ENCODE data around the gene NOX4.
"Not testable (repeated sequence)": the region's sequence is repeated elsewhere in the genome, so short reads cannot be mapped to it uniquely, and the experiment has no call there.

The NOX4 gene

DNA sequence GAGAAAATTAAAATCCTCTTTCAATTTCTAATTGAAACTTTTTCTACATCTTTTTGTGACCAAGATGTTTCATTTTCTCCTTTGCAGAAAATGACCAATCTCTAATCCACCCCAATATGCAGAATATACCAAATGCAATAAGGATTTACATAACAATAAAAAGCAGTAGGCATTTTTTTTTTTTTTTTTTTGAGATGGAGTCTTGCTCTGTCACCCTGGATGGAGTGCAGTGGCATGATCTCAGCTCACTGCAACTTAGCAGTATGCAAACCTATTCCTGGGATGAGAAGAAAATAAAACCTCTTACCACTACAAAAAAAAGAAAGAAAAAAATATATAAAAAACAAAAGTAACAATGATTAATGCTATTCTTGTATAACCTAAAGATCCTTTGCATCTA, 132.0 kb downstream of the NOX4 start:
- not testable (repeated sequence) for H3K27ac ChIP-seq (ENCODE audit: low read depth, low read length); H3K9me3 ChIP-seq (ENCODE audit: control insufficient read depth in 5 of 5, low read length in 5 of 5); H3K4me3 ChIP-seq (ENCODE audit: low read depth in 1 of 5, low read length in 5 of 5); H3K4me1 ChIP-seq (ENCODE audit: control insufficient read depth in 5 of 5, insufficient read depth in 5 of 5, low read length in 5 of 5); H3K27me3 ChIP-seq (ENCODE audit: control insufficient read depth in 5 of 5, insufficient read depth in 4 of 5, low read length in 5 of 5); H3K36me3 ChIP-seq (ENCODE audit: control insufficient read depth in 5 of 5, insufficient read depth in 5 of 5, low read length in 5 of 5); H3K9ac ChIP-seq (ENCODE audit: low read length in 5 of 5)

DNA sequence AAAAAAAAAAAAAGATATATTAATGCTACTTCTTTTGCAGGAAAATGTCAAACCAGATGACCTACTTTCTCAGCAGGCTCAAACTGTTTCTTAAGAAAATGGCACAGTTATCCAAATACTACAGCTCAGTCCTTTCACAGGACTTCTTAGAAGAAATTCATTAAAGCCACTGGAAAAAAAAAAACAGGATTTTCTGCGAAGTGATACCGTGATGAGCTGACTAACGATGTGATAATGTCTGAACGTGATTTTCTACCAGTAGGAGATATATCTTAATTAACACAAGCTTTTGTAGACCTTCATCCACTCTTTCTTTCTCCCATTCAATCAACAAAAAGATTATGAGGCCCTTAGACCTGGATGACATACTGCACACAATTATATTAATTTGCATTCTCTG, 132.4 kb downstream of the NOX4 start:
- peaks cover 0 to 4% (median 0%) of the 10 kb centered on the region in 5 donors for H3K36me3 ChIP-seq (ENCODE audit: control insufficient read depth in 5 of 5, insufficient read depth in 5 of 5, low read length in 5 of 5)

DNA sequence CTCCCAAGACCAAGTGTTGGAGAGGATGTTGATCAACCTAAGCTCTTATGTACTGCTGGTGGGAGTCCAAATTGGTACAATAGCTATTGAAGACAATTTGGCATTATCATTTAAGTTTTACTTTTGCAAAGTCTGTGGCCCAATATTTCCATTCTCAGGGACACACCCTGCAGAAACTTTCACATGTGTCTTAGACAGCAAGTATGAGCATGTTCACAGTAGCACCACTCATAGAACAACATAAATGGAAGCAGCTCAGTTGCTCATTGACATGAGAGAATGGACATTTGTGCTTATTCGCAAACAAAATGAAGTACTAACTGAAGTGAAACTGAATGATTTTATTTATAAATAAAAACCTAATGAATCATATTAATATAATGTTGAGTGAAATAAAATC, 135.5 kb downstream of the NOX4 start:
- Histone ChIP-seq H3K27ac (ENCODE audit: low read depth, low read length) (no peak overlapping the region), H3K9ac (ENCODE audit: low read length in 5 of 5) (no peak overlapping the region), H3K36me3 (ENCODE audit: control insufficient read depth in 5 of 5, insufficient read depth in 5 of 5, low read length in 5 of 5) (peaks cover 0 to 4% (median 0%) of the 10 kb centered on the region in 5 donors), H3K4me3 (ENCODE audit: low read depth in 1 of 5, low read length in 5 of 5) (no peak overlapping the region), H3K4me1 (ENCODE audit: control insufficient read depth in 5 of 5, insufficient read depth in 5 of 5, low read length in 5 of 5) (no peaks in the 10 kb centered on the region), H3K27me3 (ENCODE audit: control insufficient read depth in 5 of 5, insufficient read depth in 4 of 5, low read length in 5 of 5) (no peaks in the 10 kb centered on the region), H3K9me3 (ENCODE audit: control insufficient read depth in 5 of 5, low read length in 5 of 5) (no peaks in the 10 kb centered on the region)

More for the DNA sequence above, 132.4 kb downstream of the NOX4 start:
- Histone ChIP-seq H3K9ac (ENCODE audit: low read length in 5 of 5) (no peak overlapping the region), H3K4me3 (ENCODE audit: low read depth in 1 of 5, low read length in 5 of 5) (no peak overlapping the region), H3K4me1 (ENCODE audit: control insufficient read depth in 5 of 5, insufficient read depth in 5 of 5, low read length in 5 of 5) (no peaks in the 10 kb centered on the region), H3K9me3 (ENCODE audit: control insufficient read depth in 5 of 5, low read length in 5 of 5) (no peaks in the 10 kb centered on the region), H3K27me3 (ENCODE audit: control insufficient read depth in 5 of 5, insufficient read depth in 4 of 5, low read length in 5 of 5) (no peaks in the 10 kb centered on the region), H3K27ac (ENCODE audit: low read depth, low read length) (no peak overlapping the region)

DNA sequence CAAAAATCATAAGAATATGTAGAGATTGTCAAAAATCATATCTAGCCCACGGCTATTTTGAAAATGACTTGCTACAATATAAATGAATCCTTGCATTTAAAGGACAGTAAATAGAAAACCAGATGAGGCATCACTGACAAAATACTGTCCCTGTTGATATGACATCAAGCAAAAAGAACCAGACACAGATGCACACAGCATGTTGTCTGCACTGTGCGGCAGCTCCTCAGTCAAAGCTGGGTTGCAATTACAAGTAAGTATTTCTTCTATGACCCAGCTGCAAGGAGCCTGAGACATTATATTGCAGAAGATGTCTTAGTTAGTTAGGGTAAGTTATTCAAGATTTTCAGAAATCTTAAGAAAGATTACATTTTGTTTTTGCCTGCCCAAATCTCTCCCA, 136.7 kb downstream of the NOX4 start:
- H3K9me3 ChIP-seq (ENCODE audit: control insufficient read depth in 5 of 5, low read length in 5 of 5); H3K36me3 ChIP-seq (ENCODE audit: control insufficient read depth in 5 of 5, insufficient read depth in 5 of 5, low read length in 5 of 5); H3K4me3 ChIP-seq (ENCODE audit: low read depth in 1 of 5, low read length in 5 of 5); H3K27ac ChIP-seq (ENCODE audit: low read depth, low read length); H3K27me3 ChIP-seq (ENCODE audit: control insufficient read depth in 5 of 5, insufficient read depth in 4 of 5, low read length in 5 of 5); H3K9ac ChIP-seq (ENCODE audit: low read length in 5 of 5); H3K4me1 ChIP-seq (ENCODE audit: control insufficient read depth in 5 of 5, insufficient read depth in 5 of 5, low read length in 5 of 5): not testable (repeated sequence)

DNA sequence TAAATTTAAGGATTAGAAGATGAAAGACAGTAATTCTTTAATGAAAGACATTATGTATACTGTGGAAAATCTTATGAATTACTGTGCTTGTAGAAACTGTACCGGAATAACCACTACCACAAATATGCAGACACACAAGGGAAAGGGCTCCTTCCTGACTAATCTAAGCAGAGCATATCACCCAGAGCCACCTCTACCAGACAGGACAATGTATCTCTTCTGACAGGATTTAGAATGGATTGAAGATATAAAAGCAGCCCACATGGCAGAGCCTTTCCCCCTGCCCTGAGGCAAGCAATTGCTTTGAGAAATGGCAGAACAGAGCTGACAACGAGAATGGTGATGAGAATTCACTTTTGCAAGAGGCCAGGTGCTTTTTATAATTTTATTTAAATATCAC, 144.1 kb downstream of the NOX4 start:
- peaks cover 0 to 8% (median 0%) of the 10 kb centered on the region in 5 donors for H3K4me1 ChIP-seq (ENCODE audit: control insufficient read depth in 5 of 5, insufficient read depth in 5 of 5, low read length in 5 of 5)

DNA sequence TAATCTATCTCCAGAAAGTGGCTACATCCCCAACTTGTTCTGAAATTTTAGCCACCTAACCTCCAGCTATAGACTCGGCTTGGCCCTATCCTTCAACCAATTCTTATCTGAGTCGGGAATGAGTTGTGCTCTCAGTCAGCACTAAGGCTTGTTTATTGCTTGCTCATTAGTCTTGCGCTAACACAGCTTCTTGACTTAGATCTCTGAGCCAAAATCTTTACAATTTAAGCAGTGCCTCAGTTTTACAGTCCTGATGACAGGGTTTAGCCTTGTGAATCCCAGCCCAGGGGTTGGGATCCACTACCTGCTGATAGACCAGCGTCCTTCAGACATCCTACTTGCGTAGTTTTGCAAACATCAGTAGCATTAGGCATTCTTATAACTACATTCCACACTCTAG, 144.6 kb downstream of the NOX4 start:
- Histone ChIP-seq H3K27ac (ENCODE audit: low read depth, low read length) (no peak overlapping the region), H3K27me3 (ENCODE audit: control insufficient read depth in 5 of 5, insufficient read depth in 4 of 5, low read length in 5 of 5) (no peaks in the 10 kb centered on the region), H3K4me3 (ENCODE audit: low read depth in 1 of 5, low read length in 5 of 5) (no peak overlapping the region), H3K9me3 (ENCODE audit: control insufficient read depth in 5 of 5, low read length in 5 of 5) (no peaks in the 10 kb centered on the region), H3K4me1 (ENCODE audit: control insufficient read depth in 5 of 5, insufficient read depth in 5 of 5, low read length in 5 of 5) (peaks cover 0 to 9% (median 0%) of the 10 kb centered on the region in 5 donors), H3K9ac (ENCODE audit: low read length in 5 of 5) (no peak overlapping the region), H3K36me3 (ENCODE audit: control insufficient read depth in 5 of 5, insufficient read depth in 5 of 5, low read length in 5 of 5) (no peaks in the 10 kb centered on the region)

More for the DNA sequence above, 144.1 kb downstream of the NOX4 start:
- H3K27me3 ChIP-seq (ENCODE audit: control insufficient read depth in 5 of 5, insufficient read depth in 4 of 5, low read length in 5 of 5): no peaks in the 10 kb centered on the region
- H3K27ac ChIP-seq (ENCODE audit: low read depth, low read length): no peak overlapping the region
- no peak overlapping the region for H3K4me3 ChIP-seq (ENCODE audit: low read depth in 1 of 5, low read length in 5 of 5)
- no peak overlapping the region for H3K9ac ChIP-seq (ENCODE audit: low read length in 5 of 5)
- no peaks in the 10 kb centered on the region for H3K36me3 ChIP-seq (ENCODE audit: control insufficient read depth in 5 of 5, insufficient read depth in 5 of 5, low read length in 5 of 5)
- no peaks in the 10 kb centered on the region for H3K9me3 ChIP-seq (ENCODE audit: control insufficient read depth in 5 of 5, low read length in 5 of 5)

DNA sequence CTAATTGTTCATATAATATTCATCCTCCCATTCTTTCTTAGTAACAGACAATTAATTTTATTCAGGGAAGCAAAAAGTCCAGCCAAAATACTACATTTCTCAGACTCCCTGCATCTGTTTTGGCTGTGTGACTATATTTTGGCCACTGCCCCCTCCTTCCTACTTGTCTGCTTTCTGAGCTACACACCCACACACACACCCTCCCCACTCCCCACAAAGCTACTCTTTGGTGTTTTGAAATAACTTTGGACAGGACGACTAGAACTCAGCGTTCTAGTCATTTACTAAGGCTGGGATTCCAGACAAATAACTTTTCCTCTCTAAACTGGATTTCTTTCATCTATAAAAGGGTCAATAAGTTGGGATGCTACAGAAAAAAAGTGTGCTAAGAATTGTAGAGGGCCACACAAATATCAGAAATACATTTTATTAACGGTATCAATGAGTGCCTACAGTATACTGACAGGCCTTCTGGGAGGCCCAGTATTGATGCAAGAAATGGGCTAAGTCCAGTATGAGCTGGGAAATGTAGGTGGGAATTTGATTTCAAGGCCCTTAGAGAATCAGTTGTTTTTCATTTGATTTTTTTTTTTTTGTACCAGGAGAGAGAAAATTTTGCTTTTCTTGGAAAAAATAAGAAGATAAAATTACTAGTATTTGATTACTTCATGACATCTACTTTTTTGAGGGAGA, 148.1 kb downstream of the NOX4 start:
- not testable (repeated sequence) for H3K27me3 ChIP-seq (ENCODE audit: control insufficient read depth in 5 of 5, insufficient read depth in 4 of 5, low read length in 5 of 5); H3K9me3 ChIP-seq (ENCODE audit: control insufficient read depth in 5 of 5, low read length in 5 of 5); H3K36me3 ChIP-seq (ENCODE audit: control insufficient read depth in 5 of 5, insufficient read depth in 5 of 5, low read length in 5 of 5); H3K4me3 ChIP-seq (ENCODE audit: low read depth in 1 of 5, low read length in 5 of 5)
- Histone ChIP-seq H3K4me1 (ENCODE audit: control insufficient read depth in 5 of 5, insufficient read depth in 5 of 5, low read length in 5 of 5) (peaks cover 0 to 16% (median 6%) of the 10 kb centered on the region in 5 donors), H3K27ac (ENCODE audit: low read depth, low read length) (peak overlapping the region; percentile 68), H3K9ac (ENCODE audit: low read length in 5 of 5) (peak overlapping the region in 1 of 5 donors; percentile 56)

DNA sequence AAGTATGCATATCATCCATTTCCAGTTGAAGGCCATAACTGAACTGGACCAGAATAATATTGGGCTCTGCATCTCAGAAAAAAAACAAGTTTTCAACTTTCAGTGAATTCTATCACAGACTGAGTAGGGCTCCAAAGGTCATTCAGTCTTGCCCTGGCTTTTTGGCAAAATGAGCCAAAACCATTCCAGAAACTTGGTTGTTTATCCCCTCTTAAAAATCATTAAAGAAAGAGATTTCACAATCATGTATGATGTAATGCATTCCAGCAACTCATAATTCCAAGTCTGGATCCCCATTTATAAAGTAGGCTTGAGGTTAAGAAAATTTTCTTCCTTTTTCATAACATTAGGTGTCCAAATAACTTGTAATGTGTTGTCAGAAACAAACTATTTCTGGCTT, 150.7 kb downstream of the NOX4 start:
- H3K27me3 ChIP-seq (ENCODE audit: control insufficient read depth in 5 of 5, insufficient read depth in 4 of 5, low read length in 5 of 5); H3K36me3 ChIP-seq (ENCODE audit: control insufficient read depth in 5 of 5, insufficient read depth in 5 of 5, low read length in 5 of 5); H3K9ac ChIP-seq (ENCODE audit: low read length in 5 of 5); H3K4me3 ChIP-seq (ENCODE audit: low read depth in 1 of 5, low read length in 5 of 5); H3K27ac ChIP-seq (ENCODE audit: low read depth, low read length); H3K9me3 ChIP-seq (ENCODE audit: control insufficient read depth in 5 of 5, low read length in 5 of 5): not testable (repeated sequence)
- peaks cover 0 to 16% (median 6%) of the 10 kb centered on the region in 5 donors for H3K4me1 ChIP-seq (ENCODE audit: control insufficient read depth in 5 of 5, insufficient read depth in 5 of 5, low read length in 5 of 5)

DNA sequence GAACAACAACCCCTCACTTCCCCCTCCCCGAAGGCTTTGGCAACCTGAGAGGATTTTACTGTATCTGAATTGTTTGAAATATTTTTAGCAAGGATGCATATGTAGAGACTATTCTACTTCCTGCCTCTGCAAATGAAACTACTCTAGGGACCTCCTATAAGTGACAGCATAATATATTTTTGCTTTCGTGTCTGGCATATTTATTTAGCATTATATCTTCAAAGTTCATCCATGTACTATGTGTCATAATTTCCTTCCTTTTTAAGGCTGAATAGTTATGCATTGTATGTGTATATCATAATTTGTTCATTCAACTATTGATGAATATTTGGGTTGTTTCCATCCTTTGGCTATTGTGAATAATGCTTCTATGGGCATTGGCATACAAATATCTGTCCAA, 153.1 kb downstream of the NOX4 start:
- not testable (repeated sequence) for H3K9ac ChIP-seq (ENCODE audit: low read length in 5 of 5); H3K27me3 ChIP-seq (ENCODE audit: control insufficient read depth in 5 of 5, insufficient read depth in 4 of 5, low read length in 5 of 5); H3K36me3 ChIP-seq (ENCODE audit: control insufficient read depth in 5 of 5, insufficient read depth in 5 of 5, low read length in 5 of 5); H3K9me3 ChIP-seq (ENCODE audit: control insufficient read depth in 5 of 5, low read length in 5 of 5); H3K27ac ChIP-seq (ENCODE audit: low read depth, low read length); H3K4me3 ChIP-seq (ENCODE audit: low read depth in 1 of 5, low read length in 5 of 5)
- peaks cover 0 to 20% (median 8%) of the 10 kb centered on the region in 5 donors for H3K4me1 ChIP-seq (ENCODE audit: control insufficient read depth in 5 of 5, insufficient read depth in 5 of 5, low read length in 5 of 5)

DNA sequence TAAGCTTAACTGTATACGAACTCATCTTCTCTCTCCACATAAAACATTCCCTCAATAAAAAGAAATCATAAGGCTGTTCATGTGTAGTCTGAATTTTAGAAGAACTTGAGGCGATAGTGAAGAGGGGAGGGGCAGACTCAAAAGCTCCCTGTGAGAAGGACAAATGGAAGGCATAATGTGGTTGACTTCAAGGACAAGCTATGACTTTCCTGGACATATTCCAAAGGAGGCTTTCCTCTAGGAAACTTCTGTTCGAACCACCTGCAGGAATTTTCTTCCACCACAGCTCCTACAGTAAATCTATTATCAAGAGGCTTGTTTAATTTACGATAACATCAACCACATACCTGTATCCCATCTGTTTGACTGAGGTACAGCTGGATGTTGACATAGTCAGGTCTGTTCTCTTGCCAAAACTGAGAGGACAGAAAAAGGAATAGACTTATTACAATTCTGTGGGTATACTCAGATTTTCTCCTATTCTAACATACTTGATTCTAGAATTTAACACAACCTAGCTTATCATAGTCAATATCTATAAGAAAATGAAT, 154.0 kb downstream of the NOX4 start:
- peaks cover 0 to 12% (median 8%) of the 10 kb centered on the region in 5 donors for H3K4me1 ChIP-seq (ENCODE audit: control insufficient read depth in 5 of 5, insufficient read depth in 5 of 5, low read length in 5 of 5)
- H3K9ac ChIP-seq (ENCODE audit: low read length in 5 of 5); H3K9me3 ChIP-seq (ENCODE audit: control insufficient read depth in 5 of 5, low read length in 5 of 5); H3K27ac ChIP-seq (ENCODE audit: low read depth, low read length); H3K27me3 ChIP-seq (ENCODE audit: control insufficient read depth in 5 of 5, insufficient read depth in 4 of 5, low read length in 5 of 5); H3K4me3 ChIP-seq (ENCODE audit: low read depth in 1 of 5, low read length in 5 of 5); H3K36me3 ChIP-seq (ENCODE audit: control insufficient read depth in 5 of 5, insufficient read depth in 5 of 5, low read length in 5 of 5): not testable (repeated sequence)

Data from subcutaneous abdominal adipose tissue (tissue), 5 donors.